Measurements from ENCODE around the gene ZMIZ1. TPM values are rescaled to one million over a fixed set of nuclear protein-coding genes. Genes with fewer than 3 reads are reported as not detected.

Gene ZMIZ1
- total RNA-seq, 1 donor from 2014 or later, result 84.7 TPM

GRCh38 chr10:79349766-79350406 lies 281.1 kb downstream of the ZMIZ1 start:
- Histone ChIP-seq H3K27ac (no peak overlapping the region), H3K9me3 (no peaks in the 10 kb centered on the region), H3K4me1 (peaks cover 20% of the 10 kb centered on the region), H3K36me3 (peaks cover 59% of the 10 kb centered on the region), H3K27me3 (no peaks in the 10 kb centered on the region), H3K4me3 (no peak overlapping the region)
- TF ChIP-seq, protein P1, sequence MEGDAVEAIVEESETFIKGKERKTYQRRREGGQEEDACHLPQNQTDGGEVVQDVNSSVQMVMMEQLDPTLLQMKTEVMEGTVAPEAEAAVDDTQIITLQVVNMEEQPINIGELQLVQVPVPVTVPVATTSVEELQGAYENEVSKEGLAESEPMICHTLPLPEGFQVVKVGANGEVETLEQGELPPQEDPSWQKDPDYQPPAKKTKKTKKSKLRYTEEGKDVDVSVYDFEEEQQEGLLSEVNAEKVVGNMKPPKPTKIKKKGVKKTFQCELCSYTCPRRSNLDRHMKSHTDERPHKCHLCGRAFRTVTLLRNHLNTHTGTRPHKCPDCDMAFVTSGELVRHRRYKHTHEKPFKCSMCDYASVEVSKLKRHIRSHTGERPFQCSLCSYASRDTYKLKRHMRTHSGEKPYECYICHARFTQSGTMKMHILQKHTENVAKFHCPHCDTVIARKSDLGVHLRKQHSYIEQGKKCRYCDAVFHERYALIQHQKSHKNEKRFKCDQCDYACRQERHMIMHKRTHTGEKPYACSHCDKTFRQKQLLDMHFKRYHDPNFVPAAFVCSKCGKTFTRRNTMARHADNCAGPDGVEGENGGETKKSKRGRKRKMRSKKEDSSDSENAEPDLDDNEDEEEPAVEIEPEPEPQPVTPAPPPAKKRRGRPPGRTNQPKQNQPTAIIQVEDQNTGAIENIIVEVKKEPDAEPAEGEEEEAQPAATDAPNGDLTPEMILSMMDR (IDR thresholded peaks at IDR 0.05), result no peak
- no peak for DNase-seq
- intact Hi-C loops (cut with DNase I), result no loop called here
- ATAC-seq, result no peak

DNA sequence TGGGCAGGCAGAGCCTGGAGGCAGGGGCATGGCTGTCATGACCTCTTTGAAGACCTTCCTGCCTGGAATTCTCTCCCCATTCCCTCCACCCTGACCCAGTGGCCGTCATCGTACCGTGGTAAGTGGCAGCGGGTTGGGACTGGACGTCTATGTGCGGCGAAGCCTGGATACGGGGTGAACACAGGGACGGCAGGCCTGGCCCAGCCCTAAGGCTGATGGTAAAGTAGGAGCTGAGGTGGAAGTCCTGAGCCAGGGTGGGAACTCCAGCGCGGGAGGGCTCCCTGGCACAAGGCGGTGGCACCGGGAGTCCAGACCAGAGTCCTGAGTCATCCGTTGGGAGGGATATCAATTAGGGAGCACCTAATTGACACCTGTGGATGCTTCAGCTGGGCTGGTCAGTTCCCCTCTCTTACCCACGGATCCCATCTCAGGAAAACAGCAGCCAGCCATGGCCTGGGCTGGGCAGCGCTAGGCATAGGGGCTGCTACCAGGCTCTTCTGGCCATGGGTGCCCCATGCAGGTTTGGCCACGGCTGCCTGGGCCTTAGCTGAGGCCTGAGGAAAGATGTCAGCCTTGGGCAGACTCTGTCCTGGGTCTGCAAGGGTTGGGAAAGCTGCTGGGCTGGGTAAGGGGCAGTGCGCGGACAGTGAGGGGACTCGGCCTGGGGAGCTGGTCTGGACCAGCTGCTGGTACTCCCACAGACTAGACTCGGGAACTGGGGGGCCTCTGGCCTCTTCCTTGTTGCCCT lies 281.8 kb downstream of the ZMIZ1 start:
- Histone ChIP-seq H3K9me3 (no peaks in the 10 kb centered on the region), H3K27me3 (no peaks in the 10 kb centered on the region), H3K4me1 (peaks cover 20% of the 10 kb centered on the region), H3K36me3 (peaks cover 61% of the 10 kb centered on the region), H3K4me3 (no peak overlapping the region), H3K27ac (no peak overlapping the region)
- ATAC-seq (no peak), DNase-seq (no peak)
- intact Hi-C loops (cut with DNase I), result no loop called here
- TF ChIP-seq, protein P1 (IDR thresholded peaks at IDR 0.05), result no peak

DNA sequence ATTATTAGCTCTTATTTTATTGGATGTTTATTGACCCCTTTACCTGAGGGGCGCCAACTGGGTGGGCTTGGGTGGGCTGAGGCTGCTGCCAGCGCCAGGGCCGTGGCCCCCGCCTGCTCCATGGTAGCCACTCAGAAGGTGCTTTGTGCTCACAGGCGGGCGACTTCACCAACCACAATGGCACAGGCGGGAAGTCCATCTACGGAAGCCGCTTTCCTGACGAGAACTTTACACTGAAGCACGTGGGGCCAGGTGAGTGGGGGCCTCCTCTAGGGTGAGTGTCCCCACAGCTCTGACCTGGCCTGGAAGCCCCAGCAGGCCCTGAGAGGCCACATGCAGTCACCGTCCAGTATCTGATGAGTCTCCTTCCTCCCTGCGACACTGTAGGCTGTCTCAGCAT lies 282.6 kb downstream of the ZMIZ1 start:
- intact Hi-C loops (cut with DNase I), result no loop called here
- TF ChIP-seq, protein P1 (IDR thresholded peaks at IDR 0.05), result no peak
- Histone ChIP-seq H3K36me3 (peaks cover 61% of the 10 kb centered on the region), H3K9me3 (no peaks in the 10 kb centered on the region), H3K27me3 (no peaks in the 10 kb centered on the region), H3K4me1 (peaks cover 20% of the 10 kb centered on the region), H3K4me3 (no peak overlapping the region), H3K27ac (no peak overlapping the region)
- no peak for ATAC-seq
- no peak for DNase-seq

DNA sequence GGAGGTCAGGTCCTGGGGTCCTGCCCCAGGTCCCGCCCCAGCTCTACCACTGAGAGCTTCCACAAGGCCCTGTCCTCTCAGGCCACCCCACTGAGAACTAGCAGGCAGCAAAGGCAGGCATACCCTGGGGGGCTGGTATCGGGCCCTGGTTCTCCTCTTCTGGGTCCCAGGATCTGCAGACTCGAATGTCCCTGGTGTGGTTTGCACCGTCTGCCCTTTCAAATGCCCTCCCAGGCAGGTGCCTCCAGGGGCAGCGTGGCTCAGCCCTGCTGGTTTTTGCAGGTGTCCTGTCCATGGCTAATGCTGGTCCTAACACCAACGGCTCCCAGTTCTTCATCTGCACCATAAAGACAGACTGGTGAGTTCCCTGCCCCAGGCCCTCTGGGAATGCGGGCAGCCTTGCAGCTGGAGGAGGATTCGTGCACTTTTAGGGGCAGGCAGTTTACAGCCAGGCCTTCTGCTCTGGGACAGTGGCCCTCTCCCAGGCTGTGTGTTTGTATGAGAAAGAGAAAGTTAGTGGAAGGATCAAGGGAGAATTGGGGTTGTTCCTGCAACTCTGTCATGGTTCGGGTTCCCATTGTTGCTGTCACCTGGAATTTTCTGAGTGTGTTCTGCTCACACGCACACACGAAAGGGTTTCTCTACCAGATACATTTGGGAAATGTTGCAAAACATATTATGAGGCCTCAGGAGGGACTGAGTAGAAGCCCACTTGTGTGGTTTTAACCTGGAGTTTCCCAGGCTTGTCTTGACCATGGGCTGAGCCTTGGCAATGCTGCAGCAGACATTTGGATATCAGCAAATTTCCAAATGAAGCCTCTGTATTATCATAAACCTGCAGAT lies 283.5 kb downstream of the ZMIZ1 start:
- H3K36me3 ChIP-seq, result peaks cover 61% of the 10 kb centered on the region
- H3K4me1 ChIP-seq, result peaks cover 13% of the 10 kb centered on the region
- no peak overlapping the region for H3K27ac ChIP-seq
- H3K27me3 ChIP-seq, result no peaks in the 10 kb centered on the region
- TF ChIP-seq, protein P1 (IDR thresholded peaks at IDR 0.05), result no peak
- DNase-seq (no peak), ATAC-seq (no peak)
- no peaks in the 10 kb centered on the region for H3K9me3 ChIP-seq
- intact Hi-C loops (cut with DNase I), result no loop called here
- H3K4me3 ChIP-seq, result no peak overlapping the region

- Histone ChIP-seq H3K4me3 (no peak overlapping the region), H3K27ac (no peak overlapping the region), H3K4me1 (peaks cover 13% of the 10 kb centered on the region), H3K27me3 (no peaks in the 10 kb centered on the region), H3K9me3 (no peaks in the 10 kb centered on the region), H3K36me3 (peaks cover 61% of the 10 kb centered on the region)
- intact Hi-C loops (cut with DNase I), result no loop called here
- DNase-seq (no peak), ATAC-seq (peak; percentile 32)
- TF ChIP-seq, protein P1 (IDR thresholded peaks at IDR 0.05), result no peak
Observed at GRCh38 chr10:79353000-79353406, 284.2 kb downstream of the ZMIZ1 start.
